IMR-90 (cell line): ENCODE measurements around the gene ZNF665.

Experiments used
- BHLHE40 ChIP-seq: fragments of 150-350 bp; IDR thresholded peaks from 2 replicates; pipeline ENCODE4 v1.6.1; 2016; ENCODE audit warnings: mild to moderate bottlenecking, low read depth, low read length
- CEBPB ChIP-seq: IDR thresholded peaks from 2 replicates; pipeline ENCODE4 v1.6.1; 2012; ENCODE audit warnings: low read depth, low read length, improper control_type of control experiment
- MAFK ChIP-seq: IDR thresholded peaks from 2 replicates; pipeline ENCODE4 v1.6.1; 2012; ENCODE audit warnings: low read depth, low read length, improper control_type of control experiment
- MAZ ChIP-seq: IDR thresholded peaks from 2 replicates; pipeline ENCODE4 v1.6.1; 2012; ENCODE audit warnings: low read depth, mild to moderate bottlenecking, low read length, improper control_type of control experiment, moderate library complexity, borderline replicate concordance
- POLR2A ChIP-seq: IDR thresholded peaks from 2 replicates; pipeline ENCODE4 v1.6.1; 2012; ENCODE audit warnings: mild to moderate bottlenecking, low read depth, low read length
- TF ChIP-seq, protein P1 (sequence below): conservative IDR thresholded peaks from 2 replicates; pipeline ENCODE4 v1.5.1; 2012; ENCODE audit warnings: mild to moderate bottlenecking, low read depth, low read length, improper control_type of control experiment
- TF ChIP-seq, protein P2 (sequence below): fragments of 150-350 bp; IDR thresholded peaks from 2 replicates; pipeline ENCODE4 v1.6.1; 2017; ENCODE audit warnings: mild to moderate bottlenecking, antibody characterized with exemption, low read length, low read depth

DNA sequence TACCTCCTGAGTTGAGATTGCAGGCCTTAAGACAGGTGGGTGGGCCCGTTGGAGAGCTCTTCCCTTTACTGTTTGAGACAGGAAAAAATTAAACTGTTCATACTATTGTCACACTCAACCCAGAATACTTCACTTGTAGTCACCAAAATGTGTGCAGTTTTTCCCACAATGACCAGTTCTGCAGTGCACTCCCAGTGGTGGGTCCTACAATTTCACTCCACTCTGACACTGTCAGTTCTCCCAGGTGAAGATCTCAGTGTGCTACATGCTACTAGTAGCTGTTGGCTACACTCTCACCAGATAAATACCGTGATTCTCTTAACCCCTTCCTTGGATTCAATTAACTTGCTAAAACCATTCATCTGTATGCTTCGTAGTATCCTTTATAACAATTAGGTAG lies 2.9 kb downstream of the ZNF665 start:
- TF ChIP-seq, protein P1, sequence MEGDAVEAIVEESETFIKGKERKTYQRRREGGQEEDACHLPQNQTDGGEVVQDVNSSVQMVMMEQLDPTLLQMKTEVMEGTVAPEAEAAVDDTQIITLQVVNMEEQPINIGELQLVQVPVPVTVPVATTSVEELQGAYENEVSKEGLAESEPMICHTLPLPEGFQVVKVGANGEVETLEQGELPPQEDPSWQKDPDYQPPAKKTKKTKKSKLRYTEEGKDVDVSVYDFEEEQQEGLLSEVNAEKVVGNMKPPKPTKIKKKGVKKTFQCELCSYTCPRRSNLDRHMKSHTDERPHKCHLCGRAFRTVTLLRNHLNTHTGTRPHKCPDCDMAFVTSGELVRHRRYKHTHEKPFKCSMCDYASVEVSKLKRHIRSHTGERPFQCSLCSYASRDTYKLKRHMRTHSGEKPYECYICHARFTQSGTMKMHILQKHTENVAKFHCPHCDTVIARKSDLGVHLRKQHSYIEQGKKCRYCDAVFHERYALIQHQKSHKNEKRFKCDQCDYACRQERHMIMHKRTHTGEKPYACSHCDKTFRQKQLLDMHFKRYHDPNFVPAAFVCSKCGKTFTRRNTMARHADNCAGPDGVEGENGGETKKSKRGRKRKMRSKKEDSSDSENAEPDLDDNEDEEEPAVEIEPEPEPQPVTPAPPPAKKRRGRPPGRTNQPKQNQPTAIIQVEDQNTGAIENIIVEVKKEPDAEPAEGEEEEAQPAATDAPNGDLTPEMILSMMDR, result no peak
- TF ChIP-seq MAFK (no peak), POLR2A (no peak), CEBPB (no peak), BHLHE40 (no peak), MAZ (no peak)
- TF ChIP-seq, protein P2, sequence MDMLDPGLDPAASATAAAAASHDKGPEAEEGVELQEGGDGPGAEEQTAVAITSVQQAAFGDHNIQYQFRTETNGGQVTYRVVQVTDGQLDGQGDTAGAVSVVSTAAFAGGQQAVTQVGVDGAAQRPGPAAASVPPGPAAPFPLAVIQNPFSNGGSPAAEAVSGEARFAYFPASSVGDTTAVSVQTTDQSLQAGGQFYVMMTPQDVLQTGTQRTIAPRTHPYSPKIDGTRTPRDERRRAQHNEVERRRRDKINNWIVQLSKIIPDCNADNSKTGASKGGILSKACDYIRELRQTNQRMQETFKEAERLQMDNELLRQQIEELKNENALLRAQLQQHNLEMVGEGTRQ, result no peak
